HG03378 (cell line): ENCODE results near the gene CETP.
"Not testable (repeated sequence)": the region's sequence is repeated elsewhere in the genome, so short reads cannot be mapped to it uniquely, and the experiment has no call there.

Experiments used
- ATAC-seq: cut with Tn5 transposase; IDR thresholded peaks from one replicate; pipeline ENCODE4 v1.9.1; 2021; ENCODE audit warnings: mild to moderate bottlenecking, moderate library complexity; ENCODE audit not compliant: unreplicated experiment

Gene CETP

DNA sequence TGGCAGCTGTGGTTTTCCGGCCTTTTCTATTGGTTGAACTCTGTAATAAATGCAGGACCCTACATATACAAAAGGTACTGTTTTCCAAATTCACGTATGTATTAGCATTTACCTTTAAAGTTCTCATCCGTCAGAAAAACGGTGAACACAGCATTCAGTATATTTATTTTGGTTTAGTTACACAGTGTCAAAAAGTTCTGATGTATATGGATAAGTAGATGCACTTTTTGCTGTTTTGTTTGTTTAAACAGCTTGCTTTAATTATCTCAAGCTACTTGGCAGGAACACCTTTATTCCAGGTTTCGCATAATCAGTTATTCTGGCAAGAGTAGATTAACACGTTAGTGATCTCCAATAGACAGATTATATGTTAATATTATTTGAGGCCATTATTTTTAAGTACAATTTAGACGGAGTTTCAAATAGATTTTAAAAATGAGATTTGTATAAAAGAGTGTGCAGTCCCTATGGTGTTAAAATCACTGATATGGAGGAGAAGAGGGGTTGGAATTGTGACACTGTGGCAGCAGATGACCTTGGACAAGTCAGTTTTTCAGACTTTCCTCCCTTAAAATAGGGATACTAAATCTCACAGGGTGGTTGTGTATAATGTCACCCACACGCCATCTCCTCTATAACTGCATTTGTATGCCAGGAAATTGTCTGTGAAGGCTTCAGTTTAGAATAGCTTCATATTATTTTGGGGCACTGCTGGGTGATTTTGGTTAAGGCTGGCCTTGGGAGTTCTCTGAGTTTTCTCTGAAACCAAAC is 27.7 kb upstream of the CETP start:
- ATAC-seq: no peak

GRCh38 chr16:56934599-56935145 is 27.1 kb upstream of the CETP start:
- not testable (repeated sequence) for ATAC-seq

DNA sequence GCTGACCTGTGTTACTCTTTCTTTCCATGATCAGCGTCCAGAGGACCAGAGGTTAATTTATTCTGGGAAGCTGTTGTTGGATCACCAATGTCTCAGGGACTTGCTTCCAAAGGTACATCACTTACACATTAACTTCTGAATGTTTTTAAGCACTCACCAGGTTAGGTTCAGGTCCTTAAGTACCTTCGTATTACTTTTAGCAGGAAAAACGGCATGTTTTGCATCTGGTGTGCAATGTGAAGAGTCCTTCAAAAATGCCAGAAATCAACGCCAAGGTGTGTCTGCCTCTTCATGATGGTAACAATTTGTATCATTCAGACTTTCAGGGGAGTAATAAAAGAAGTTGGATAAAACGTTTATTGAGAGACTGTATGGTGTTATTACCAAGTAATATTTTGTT is 26.5 kb upstream of the CETP start:
- no peak for ATAC-seq

- no peak for ATAC-seq
These were observed 25.3 kb upstream of the CETP start for GRCh38 chr16:56936491-56936890.

- no peak for ATAC-seq
These were observed 24.8 kb upstream of the CETP start for GRCh38 chr16:56936950-56937349.

DNA sequence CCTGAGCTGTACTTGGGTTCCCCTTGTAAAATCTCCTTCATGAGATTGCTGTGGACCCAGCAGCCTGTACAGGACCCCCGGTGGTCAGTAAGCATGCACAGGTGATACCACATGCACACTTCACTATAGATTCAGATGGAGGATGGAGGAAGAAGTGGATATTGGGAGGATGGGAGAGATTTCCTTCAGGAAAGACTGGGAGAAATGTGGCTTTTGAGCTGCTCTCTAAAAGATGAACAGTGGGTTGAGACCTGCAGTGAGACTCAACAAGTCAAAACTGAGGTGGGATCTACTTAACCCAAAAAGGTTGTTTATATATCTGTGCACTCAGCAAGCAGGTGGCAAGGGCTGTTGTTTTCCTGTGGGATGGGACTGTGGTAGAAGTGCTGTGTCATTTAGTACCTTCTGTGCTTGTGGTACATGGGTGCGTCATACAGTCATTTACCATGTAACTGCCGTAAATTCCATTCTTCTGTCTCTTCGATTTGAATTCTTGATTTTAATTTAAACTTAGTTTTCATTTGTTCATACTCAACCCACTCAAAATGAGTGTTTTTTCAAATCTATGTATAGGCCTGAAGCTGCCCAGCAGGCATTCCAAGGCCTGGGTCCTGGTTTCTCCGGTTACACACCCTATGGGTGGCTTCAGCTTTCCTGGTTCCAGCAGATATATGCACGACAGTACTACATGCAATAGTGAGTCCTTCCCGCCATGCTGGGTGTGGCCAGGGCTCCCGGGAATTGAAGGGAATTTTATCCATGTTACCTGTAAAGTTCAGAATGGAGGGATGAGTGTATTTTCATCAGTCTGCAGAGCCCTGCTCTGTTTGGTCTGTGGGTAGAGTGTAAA is 22.9 kb upstream of the CETP start:
- ATAC-seq: no peak

DNA sequence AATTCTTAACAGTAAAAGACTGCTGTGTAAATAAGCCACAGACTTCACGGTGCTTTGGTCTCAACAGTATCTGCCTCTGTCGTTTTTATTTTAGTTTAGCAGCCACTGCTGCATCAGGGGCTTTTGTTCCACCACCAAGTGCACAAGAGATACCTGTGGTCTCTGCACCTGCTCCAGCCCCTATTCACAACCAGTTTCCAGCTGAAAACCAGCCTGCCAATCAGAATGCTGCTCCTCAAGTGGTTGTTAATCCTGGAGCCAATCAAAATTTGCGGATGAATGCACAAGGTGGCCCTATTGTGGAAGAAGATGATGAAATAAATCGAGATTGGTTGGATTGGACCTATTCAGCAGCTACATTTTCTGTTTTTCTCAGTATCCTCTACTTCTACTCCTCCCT is 21.9 kb upstream of the CETP start:
- ATAC-seq: no peak

- ATAC-seq: no peak
These were observed 20.7 kb upstream of the CETP start for GRCh38 chr16:56941092-56941491.

- ATAC-seq: no peak
These were observed 19.9 kb upstream of the CETP start for GRCh38 chr16:56941856-56942331.

- ATAC-seq: no peak
These were observed 17.9 kb upstream of the CETP start for GRCh38 chr16:56943761-56944375.

- peak; percentile 41 for ATAC-seq
These were observed 16.6 kb upstream of the CETP start for GRCh38 chr16:56944954-56945839.

DNA sequence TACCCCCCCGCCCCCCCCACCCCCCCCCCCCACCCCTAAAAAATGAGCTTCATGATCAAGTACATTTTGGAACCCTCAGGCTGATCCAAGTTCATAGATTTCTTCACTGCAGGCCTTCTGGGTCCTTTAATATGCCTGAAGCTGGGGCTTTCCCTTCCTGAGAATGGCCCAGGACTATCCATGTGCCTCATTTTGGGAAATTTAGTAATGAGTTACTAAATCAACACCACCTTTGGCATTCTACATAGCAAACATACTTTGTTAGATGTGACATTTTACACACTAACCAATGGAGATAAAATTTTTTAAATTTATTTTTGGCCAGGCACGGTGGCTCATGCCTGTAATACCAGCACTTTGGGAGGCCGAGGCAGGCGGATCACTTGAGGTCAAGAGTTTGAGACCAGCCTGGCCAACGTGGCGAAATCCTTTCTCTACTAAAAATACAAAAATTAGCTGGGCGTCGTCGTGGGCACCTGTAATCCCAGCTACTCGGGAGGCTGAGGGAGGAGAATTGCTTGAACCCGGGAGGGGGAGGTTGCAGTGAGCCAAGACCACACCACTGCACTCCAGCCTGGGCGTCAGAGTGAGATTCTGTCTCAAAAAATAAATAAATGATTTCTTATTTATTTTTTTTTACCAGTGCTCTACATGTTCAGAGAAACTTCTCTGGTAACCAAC is 15.8 kb upstream of the CETP start:
- no peak for ATAC-seq

DNA sequence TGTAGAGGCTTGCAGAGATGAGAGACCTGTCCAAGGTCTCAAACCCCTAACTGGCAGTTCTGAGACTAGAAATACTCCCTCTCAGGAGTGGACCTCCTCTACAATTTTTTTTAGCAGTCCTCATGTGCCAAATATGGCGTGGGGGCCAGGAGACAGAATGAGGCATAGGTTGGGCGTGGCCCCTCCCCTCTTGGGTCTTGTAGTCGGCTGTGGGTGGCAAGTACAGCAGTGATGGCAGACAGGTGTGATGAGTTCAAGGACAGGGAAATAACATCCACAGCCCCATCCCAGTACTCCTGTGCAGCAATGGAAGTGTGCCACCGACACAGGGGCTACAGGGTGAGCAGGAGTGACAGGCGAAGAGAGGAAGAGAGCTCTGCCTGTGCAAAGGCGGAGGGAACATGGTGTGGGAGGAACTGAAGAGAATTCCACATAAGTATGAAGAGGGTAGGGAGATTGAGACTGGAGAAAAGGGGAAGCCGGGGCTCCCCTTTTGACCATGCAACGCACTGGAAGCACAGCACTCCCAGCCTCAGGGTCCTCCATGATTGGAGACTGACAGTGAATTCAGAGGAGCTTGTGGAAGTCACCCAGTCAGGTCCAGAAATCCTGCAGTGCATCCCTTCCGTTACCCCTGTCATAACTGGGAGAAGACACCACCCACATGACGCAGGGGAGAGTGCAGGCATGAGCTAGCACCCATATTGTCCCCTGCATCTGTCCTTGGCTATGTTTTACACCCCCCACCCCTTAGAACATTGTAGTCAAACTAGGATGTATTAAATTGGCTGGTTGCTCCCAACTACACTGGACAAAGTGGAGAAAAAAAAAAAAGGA is 14.8 kb upstream of the CETP start:
- no peak for ATAC-seq

- no peak for ATAC-seq
These were observed 14.2 kb upstream of the CETP start for GRCh38 chr16:56947604-56947995.

DNA sequence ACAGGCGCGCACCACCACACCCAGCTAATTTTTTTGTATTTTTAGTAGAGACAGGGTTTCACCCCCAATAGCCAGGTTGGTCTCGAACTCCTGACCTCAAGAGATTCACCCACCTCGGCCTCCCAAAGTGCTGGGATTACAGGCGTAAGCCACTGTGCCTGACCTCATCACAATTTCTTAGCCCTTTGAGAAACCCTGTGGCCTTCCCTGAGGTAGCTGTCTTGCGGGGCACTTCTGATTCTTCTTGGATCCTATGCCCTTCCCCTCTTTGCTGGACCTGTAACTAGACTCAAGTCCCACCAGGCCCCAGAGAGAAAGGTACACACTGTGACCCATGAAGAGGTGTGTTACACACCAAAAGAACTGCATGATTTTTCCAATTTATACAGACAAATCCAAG is 13.5 kb upstream of the CETP start:
- no peak for ATAC-seq

GRCh38 chr16:56950051-56950450 is 11.7 kb upstream of the CETP start:
- no peak for ATAC-seq

- no peak for ATAC-seq
These were observed 11.3 kb upstream of the CETP start for GRCh38 chr16:56950455-56950854.

DNA sequence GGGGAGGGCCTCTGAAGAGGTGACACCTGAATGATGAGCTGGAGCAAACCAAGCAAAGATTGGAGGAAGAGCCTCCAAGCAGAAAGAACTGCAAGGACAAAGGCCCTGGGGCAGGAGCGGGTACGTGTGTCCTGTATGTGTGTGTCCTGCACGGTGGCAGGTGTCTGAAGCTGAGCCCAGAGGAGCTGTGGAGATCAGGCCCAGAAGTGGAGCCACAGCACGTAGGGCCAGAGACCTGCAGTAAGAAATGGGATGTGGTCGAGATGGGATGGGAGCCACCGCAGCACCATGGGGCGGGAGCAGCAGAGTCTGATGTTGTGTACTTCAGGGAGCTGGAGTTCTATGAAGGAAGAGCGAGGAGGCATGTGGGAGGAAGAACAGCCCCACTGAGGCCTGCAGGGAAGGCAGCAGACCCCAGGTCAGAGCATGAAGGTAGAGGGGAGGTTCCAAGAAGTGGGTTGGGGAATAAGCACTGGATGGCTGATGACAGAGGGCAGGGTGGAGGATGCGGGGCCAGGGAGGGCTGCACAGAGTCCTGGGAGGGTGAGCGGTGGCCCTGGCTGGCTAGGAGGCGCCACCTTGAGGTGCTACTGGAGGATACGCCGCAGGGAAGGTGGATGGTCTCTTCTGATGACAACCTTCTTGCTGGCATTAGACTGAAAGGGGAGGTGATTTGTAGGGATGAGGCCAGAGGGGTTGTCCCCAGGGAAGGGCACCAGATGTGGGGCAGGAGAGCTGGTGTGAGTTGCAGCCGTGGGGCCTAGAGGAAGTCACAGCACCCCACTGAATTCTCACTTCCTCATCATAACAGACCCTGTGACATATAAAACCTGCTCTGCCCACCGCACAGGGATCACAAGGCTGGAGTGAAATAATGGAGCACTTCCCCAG is 10.6 kb upstream of the CETP start:
- peak; percentile 52 for ATAC-seq
